Glomerular endothelial cell (primary cell): Measurements from ENCODE around the gene COL6A2. TPM values are rescaled to one million over a fixed set of nuclear protein-coding genes. Genes with fewer than 3 reads are reported as not detected.

Source experiments
- DNase-seq: peaks from one replicate; pipeline ENCODE4 v3.0.0-alpha.2; 2011; ENCODE audit warnings: low read depth, low spot score; ENCODE audit errors: extremely low read depth
- total RNA-seq: library from RNA; depleted of rRNA; stranded (reverse); fragments of >200 nt; gene quantifications from 2 replicates; pipeline ENCODE4 v1.2.3, GENCODE V29; 2015

COL6A2 gene
- total RNA-seq, 1 donor from 2014 or later, result 110 TPM

DNA sequence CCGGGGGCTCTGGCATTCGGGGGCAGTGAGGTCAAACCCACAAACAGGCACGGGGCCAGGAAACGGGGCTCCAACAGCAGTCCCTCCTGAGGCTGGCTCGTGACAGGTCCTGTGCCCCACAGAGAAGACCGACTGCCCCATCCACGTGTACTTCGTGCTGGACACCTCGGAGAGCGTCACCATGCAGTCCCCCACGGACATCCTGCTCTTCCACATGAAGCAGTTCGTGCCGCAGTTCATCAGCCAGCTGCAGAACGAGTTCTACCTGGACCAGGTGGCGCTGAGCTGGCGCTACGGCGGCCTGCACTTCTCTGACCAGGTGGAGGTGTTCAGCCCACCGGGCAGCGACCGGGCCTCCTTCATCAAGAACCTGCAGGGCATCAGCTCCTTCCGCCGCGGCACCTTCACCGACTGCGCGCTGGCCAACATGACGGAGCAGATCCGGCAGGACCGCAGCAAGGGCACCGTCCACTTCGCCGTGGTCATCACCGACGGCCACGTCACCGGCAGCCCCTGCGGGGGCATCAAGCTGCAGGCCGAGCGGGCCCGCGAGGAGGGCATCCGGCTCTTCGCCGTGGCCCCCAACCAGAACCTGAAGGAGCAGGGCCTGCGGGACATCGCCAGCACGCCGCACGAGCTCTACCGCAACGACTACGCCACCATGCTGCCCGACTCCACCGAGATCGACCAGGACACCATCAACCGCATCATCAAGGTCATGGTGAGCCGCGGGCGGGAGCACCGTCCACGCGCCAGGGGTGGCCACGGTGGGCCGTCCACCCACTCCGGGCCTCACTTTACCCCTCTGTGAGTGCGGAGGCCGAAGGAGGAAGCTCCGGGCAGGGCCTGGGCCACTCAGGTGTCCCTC, 14.2 kb downstream of the COL6A2 start:
- DNase-seq, result no peak

DNA sequence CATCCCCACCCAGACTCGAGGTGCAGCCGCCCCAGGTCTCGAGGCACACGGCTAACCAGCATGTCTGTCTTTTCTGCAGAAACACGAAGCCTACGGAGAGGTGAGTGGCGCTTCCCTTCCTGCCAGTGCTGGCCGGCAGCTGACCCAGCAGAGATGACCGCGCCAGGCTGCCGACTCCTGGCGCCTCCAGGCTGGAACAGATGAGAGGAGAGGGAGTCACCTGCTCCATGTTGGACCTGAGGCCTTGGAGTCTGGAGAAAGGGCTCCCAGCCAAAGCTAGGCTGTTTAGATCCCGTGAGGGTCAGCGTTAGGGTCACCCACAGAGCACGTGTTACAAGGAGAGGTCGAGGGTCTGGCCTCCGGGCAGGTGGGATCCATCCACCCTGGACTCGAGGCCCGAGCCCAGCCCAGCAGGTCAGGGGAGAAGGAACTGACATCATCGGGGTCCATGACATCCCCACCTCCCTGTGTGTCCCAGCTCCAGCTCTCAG, 14.9 kb downstream of the COL6A2 start:
- DNase-seq, result no peak

DNA sequence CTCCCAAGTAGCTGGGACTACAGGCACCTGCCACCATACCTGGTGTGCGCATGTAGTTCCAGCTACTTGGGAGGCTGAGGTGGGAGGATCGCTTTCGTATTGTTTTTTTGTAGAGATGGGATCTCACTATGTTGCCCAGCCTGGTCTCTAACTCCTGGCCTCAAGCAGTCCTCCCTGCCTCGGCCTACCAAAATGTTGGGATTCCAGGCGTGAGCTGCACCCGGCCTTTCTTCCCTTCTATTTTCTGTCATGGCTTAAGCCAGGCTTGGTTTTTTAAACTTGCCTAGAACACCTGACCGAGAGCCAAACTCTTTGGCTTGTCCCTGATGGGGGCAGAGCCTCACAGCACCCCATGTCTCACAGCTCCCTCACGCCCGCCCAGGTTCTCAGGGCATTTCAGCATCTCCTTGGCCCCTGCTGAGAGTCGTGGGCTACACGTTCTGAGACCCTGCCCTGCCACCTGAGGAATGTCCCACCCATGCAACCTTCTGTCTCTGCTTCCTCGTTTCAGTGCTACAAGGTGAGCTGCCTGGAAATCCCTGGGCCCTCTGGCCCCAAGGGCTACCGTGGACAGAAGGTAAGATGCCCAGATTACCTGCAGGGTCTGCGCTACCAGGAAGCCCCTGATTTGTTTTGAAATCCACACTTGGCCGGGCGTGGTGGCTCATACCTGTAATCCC, 15.7 kb downstream of the COL6A2 start:
- no peak for DNase-seq

DNA sequence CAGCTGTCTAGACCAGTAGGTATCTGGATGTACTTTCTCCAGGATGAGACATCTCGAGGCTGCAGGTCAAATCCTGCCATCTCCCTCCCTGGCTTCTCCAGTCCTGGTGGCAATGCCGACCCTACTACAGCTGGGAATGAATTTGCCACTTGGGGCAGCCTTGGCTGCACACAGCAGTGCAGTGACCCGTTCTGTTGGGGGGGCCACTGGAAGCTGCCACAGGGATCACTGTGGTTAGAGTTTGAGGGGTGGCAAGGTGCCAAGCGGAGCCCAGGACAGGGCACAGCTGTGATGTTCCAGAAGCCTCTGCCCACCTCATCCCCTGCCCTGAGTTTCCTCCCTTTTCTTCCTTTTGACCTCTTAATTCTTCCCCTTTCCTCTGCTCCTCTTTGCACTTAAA, 17.1 kb downstream of the COL6A2 start:
- no peak for DNase-seq

DNA sequence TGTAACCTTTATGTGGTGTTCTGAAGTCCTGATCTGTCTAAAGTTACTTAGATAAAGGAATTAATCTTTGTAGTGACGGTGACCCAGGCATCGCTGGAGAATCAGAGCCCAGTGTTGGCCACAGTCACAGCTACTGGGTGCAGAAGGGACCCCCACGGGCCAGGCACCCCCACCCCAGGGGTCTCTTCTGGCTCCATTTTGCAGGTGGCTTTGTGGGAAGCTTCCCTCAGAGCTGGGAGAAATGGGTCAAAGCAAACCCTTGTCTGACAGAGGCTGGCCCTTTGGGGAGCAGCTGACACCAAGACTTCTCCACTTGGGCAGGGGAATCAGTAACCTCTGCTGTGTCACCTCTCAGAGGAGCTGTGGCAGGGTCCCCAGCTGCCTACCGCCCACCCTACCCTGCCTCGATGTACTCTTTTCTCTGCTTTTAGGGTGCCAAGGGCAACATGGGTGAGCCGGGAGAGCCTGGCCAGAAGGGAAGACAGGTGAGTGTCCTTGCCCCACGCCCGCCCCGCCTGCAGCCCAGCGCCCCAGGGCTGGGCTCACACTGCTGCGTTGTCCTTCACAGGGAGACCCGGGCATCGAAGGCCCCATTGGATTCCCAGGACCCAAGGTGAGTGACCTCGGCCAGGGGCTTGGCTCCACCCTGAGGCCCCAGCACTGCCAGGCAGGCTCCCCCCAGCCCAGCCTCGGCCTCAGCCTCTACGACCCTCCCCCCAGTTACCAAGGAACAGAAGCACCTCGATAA, 17.7 kb downstream of the COL6A2 start:
- DNase-seq, result no peak

DNA sequence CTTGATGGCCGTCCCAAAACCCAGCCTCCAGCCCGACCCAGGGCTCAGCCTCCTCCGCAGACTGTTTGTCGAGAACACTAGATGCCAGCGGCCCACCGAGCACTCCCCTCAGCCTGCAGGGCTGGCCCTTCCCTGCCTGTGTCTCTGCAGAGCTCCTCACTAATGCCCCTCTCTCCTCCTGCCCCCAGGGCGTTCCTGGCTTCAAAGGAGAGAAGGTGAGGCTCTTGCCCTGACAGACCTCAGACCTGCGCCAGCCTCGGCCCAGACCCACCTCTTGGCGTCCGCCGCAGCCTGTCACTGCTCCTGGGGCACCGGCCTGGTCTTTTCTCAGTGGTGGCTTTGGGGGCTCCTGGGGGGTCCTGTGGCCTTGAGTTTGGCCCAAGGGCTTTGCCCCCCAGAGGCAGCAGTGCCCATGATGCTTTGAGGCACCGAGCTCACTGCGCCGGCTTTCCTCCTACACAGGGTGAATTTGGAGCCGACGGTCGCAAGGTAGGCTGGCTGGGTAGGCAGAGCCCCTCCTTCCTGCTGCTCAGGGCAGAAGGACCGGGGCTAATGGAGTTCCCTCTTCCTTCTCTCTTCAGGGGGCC, 18.4 kb downstream of the COL6A2 start:
- no peak for DNase-seq

DNA sequence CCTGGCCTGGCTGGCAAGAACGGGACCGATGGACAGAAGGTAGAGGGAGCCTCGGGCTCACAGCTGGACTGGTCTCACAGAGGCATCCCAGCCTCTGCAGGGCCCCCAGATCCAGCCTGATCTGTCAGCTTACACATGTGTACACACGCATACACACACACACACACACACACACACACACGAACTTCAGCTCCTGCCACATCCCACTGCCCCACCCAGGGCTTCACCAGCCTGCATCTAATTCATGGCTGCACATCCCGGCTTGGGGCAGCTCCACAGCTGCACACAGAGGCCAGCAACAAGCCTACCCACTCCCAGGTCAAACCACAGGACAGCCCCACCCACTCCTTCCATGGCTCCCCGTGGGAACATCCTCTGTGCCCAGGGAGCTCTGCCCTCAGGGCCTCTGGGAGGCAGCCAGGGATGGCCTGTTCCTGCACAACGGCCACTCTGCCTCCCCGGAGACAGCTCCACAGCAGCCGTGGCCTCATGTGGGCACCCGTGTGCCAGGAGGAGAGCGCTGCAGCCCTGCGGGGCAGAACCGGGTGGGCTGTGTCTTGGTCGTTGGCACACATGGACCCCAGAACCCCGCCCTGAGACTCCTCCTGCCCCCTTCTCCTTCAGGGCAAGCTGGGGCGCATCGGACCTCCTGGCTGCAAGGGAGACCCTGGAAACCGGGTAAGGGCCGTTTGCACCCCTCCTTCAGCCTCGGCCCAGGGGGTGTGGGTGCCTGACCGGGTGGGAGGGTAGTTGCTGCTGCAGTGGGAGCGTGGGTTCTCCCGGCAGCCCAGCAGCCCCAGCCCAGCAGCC, 19.1 kb downstream of the COL6A2 start:
- DNase-seq, result no peak

DNA sequence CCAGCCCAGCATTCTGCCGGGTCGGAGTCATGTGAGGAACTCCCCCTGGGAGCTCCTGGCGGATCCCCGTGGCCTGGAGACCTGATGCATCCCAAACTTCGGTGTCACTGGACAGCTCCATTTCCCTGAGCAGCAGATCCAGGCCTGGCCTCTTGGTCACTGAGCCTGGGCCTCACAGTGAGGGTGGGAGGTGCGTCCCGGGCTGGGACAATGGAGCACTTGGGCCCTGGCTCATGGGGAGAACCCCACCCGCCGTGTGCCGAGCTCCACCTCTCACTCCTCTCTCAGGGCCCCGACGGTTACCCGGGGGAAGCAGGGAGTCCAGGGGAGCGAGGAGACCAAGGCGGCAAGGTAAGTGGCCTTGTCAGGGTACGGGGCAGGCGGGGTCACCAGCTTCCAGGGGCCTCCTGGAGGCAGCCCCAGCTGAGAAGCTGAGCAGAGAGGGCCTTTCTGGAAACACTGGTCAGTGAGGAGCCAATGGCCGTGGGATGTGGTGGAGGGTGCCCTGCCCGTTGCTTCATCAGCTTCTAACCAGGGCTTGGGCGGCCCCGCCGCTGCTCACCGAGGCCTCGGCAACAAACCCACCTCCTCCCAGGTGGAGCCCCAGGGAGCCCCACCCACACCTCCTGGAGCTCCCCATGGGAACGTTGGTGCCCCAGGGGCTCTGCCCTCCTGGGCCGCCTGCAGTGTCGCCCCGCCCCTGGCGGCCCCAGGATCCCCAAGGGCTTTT, 19.8 kb downstream of the COL6A2 start:
- DNase-seq, result no peak

DNA sequence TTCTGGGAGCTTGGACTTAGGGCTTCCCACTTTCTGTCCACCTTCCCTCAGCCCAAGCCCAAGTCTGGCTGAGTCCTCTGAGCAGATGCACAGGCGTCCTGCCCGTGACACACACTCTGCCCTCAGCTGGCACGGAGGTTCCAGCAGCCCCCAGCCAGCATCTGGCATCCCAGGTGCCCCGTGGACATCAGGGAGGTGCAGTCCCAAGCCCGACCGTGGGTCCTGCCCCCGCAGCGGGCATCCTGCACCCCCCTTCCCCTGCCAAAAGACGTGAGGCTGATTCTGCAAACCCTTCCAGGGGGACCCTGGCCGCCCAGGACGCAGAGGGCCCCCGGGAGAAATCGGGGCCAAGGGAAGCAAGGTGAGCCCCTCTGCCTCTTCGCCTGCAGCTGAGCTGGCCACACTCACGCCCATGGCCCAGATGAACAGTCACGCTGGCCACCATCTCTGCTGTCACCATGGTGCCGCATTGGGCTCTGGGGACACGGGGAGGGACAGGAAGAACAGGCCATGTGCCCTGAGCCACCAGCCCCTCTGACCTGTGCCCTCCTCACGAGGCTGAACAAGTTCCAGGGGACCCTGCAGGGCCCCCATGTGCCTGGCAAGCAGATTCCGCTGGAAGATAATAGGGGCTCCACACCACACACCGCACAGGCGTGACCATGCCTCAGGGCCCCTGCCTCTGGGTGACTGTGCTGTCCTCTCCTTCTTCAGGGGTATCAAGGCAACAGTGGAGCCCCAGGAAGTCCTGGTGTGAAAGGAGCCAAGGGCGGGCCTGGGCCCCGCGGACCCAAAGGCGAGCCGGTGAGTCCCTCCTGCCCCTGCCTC, 20.6 kb downstream of the COL6A2 start:
- DNase-seq, result no peak

DNA sequence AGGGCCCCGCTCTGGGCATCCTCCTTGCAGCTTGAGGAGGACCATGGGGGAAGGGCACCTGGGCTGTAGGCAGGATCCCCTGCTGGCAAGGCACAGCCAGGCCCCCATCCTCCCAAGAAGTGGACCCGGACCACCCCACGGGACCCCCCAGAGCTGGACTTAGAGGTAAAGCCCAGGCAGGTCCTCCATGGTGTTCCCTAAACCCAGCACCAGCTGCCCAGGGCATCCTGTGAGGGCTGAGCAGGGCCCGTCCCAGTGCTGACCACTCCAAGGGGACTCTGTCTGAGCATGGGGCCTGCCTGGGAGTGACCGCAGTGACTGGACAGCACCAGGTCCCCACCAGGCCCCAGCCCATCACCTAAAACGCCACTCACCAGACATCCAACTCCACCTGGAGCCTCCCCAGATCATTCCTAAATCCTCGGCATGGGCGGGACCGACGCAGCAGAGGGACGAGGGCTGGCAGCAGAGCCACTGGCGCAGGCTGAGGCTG, 21.3 kb downstream of the COL6A2 start:
- DNase-seq, result no peak

DNA sequence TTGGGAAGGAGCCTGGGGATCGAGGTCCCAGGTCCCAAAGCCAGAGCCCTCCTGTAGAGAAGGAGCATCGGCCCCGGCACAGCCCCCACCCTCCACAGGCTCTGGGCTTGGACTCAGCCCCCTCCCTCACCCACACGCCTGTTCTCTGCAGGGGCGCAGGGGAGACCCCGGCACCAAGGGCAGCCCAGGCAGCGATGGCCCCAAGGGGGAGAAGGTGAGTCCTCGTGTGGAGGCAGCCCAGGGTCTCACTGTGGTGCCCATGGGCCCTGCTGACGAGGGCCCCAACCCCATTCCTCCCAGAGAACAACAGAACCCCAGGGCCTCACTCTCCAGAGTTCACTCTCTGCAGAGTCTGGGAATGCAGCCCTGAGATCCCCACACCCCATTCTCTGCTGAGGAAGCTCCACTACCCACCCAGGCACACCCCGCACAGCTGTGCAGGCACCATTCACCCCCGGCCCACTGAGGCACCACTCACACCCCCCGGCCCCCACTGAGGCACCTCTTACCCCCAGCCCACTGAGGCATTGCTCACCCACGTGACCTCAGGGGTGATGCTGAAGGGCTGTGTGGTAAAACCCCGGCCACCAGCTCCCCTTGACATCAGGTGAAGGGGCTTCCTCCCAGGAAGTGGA, 21.8 kb downstream of the COL6A2 start:
- DNase-seq, result no peak

DNA sequence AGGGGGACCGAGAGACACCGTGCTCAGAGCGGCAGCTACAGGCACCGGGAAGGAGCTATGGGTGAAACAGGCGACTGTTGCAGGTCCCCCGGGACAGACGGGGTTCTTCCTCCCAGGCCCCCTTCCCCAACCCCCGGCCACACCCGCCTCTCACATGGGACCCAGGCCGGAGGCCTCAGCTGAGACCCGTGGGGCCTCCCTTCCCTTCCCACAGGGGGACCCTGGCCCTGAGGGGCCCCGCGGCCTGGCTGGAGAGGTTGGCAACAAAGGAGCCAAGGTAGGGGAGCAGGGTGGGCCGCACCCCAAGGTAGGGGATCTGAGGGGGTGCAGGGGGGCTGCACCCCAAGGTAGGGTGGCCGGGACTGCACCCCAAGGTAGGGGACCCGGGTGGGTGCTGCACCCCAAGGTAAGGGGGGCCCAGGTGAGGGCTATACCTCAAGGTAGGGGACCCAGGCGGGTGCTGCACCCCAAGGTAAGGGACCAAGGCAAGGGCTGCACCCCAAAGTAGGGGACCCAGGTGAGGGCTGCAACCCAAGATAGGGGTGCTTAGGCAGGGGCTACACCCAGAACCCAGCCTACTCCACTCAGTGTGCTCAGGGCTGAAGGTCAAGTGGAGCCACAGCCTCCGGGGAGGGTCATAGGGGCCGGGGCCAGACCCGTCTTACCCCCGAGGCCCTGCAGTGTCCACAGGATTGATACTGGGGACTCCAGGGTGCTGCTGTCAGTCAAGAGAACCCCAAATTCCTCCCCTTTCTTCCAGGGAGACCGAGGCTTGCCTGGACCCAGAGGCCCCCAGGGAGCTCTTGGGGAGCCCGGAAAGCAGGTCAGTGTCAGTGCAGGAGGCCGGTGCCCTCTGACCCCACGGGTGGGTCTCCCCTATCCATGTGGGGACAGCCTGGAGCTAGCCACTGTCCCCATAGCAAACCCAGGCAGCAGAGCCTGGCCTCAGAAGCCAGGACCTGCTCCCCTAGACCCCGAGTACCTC, 22.7 kb downstream of the COL6A2 start:
- no peak for DNase-seq

DNA sequence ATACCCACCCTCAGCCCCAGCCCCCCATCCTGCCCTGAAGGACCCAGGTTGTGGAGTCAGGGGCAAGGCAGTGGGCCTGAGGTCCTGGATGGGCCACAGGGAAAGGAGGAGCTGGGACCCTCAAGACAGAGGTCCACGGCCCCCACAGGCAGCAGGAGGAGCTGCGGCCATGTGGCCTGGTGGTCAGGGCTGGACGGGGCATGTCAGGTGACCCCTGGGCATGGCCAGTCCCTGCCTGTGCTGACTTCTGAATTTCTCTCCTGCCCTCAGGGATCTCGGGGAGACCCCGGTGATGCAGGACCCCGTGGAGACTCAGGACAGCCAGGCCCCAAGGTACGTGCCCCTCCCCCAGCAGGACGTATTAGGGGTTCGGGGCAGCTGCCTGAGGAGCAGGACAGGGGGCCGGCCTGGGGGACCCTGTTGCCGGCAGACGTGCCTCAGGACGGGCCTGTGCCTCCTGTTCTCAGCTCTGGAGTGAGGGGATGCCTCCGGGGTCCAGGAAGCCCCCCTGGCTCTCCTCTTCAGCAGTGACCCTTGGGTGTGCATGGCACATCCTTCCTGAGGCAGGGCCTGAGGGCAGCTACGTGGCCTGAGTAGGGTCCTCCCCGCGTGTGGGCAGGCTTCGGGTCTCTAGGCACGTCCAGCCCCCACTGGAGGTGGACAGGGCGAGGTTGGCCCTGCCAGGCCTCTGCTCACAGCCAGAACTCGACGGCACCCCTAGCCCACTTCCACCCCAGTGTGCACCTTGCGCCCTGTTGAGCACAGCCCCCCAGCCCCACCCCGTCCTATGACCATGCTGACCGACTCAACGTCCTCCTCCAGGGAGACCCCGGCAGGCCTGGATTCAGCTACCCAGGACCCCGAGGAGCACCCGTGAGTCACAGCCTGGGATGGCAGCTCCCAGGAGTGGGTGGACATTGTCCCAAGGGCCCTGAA, 23.6 kb downstream of the COL6A2 start:
- DNase-seq, result no peak

DNA sequence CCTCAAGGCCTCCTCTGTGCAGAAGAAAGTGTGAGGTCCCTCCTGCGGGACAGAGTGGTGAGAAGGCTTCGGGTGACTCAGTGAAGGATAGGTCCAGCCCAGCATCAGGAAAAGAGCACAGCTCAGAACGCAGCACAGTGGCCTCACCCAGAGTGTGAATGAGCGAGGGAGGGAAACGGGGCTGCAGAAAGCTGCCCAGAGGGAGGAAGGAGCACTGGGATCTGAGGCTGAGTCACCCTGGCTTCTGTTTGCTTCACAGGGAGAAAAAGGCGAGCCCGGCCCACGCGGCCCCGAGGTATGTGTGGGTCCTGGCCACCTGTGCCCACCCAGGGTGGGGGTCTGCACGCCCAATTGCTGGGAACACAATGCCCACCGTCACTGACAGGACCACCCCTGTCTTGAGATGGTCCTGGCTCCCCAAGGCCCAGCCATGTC, 24.3 kb downstream of the COL6A2 start:
- no peak for DNase-seq
